BLaER1 (cell line): ENCODE results near the gene ACOT7.

Experiments
- H3K27ac ChIP-seq: shearing (Covaris generic); formaldehyde crosslinking; 2 replicates; pipeline ENCODE4 v1.8.1; 2022
- H3K27me3 ChIP-seq: shearing (Covaris generic); formaldehyde crosslinking; 2 replicates; pipeline ENCODE4 v1.8.1; 2022
- H3K36me3 ChIP-seq: shearing (Covaris generic); formaldehyde crosslinking; 2 replicates; pipeline ENCODE4 v1.8.1; 2022
- H3K4me1 ChIP-seq: shearing (Covaris generic); formaldehyde crosslinking; 2 replicates; pipeline ENCODE4 v1.8.1; 2022
- H3K4me2 ChIP-seq: shearing (Covaris generic); formaldehyde crosslinking; 2 replicates; pipeline ENCODE4 v1.8.1; 2022
- H3K4me3 ChIP-seq: shearing (Covaris generic); formaldehyde crosslinking; 2 replicates; pipeline ENCODE4 v1.8.1; 2022
- H3K9ac ChIP-seq: shearing (Covaris generic); formaldehyde crosslinking; 2 replicates; pipeline ENCODE4 v1.8.1; 2022
- H3K9me3 ChIP-seq: shearing (Covaris generic); formaldehyde crosslinking; 2 replicates; pipeline ENCODE4 v1.8.1; 2022
- H4K20me1 ChIP-seq: shearing (Covaris generic); formaldehyde crosslinking; 2 replicates; pipeline ENCODE4 v1.8.1; 2022
- Cebpa-rat ChIP-seq: shearing (Covaris generic); IDR thresholded peaks from 2 replicates; pipeline ENCODE4 v1.8.1; 2022

ACOT7 gene

DNA sequence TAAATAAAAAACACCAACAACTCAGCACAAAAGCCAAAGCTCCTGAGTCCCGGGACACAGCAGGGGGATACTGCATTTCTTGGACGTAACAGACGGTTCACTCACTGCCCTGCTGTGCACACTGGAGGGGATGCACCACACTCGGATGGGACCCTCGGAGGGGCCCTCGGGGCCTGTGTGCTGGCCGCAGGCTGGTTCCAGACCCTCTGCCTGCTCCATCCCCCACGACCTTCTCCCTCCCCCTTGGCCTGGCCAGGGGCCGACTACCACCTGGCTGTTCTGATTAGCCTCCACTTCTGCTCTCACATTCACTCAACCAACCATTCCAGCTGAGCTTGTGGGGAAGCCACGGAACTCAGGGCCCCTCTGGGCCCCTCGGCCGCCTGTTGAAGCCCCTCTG lies 64.9 kb downstream of the ACOT7 start:
- Histone ChIP-seq H3K9me3 (no peaks in the 10 kb centered on the region), H3K36me3 (peaks cover 85% of the 10 kb centered on the region), H3K4me2 (no peak overlapping the region), H3K4me1 (peaks cover 22% of the 10 kb centered on the region; the same call in 1 of the 2 replicates), H4K20me1 (no peaks in the 10 kb centered on the region; the same call in 1 of the 2 replicates), H3K9ac (no peak overlapping the region), H3K4me3 (no peak overlapping the region), H3K27ac (no peak overlapping the region), H3K27me3 (no peaks in the 10 kb centered on the region)
- TF ChIP-seq Cebpa-rat, result no peak

DNA sequence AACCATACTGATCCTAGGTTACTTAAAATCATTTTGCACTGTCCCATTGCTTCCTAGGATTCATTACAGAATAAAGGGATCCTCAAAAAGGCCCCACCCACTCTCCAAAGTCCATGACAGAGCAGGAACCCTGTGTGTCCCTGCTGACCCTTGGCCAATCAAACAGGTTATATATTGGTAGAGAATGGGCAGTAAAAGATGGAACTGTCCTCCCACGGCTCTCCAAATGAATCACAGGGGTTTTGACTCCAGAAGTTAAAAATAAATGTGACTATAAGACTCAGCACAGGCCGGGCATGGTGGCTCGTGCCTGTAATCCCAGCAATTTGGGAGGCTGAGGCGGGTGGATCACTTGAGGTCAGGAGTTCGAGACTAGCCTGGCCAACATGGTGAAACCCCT lies 65.5 kb downstream of the ACOT7 start:
- Histone ChIP-seq H3K4me2 (no peak overlapping the region), H3K4me1 (peaks cover 22% of the 10 kb centered on the region; the same call in 1 of the 2 replicates), H3K9me3 (no peaks in the 10 kb centered on the region), H3K36me3 (peaks cover 84% of the 10 kb centered on the region), H3K27me3 (no peaks in the 10 kb centered on the region), H4K20me1 (no peaks in the 10 kb centered on the region; the same call in 1 of the 2 replicates), H3K4me3 (no peak overlapping the region), H3K27ac (no peak overlapping the region), H3K9ac (no peak overlapping the region)
- no peak for TF ChIP-seq Cebpa-rat

DNA sequence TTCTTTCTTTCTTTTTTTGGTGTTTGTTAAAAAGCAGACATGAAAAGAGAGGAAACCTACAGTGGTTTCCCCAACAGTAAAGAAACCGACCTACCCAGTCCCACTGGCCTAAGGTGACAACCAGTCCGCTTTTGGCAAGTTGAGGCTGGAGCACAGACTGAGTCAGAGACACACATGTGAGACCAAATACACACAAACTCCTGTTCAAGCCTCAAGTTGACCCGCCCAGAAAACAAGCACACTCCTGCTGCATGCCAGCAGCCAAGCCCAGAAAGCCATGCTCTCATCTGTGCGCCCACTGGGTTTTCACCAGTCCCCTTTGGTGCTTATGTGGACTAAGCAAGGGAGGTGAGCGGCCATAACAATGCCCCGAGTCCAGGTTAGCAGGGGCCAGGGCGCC lies 68.1 kb downstream of the ACOT7 start:
- H3K4me1 ChIP-seq, result peaks cover 30% of the 10 kb centered on the region; the same call in 1 of the 2 replicates
- H3K4me3 ChIP-seq, result no peak overlapping the region
- H3K36me3 ChIP-seq, result peaks cover 75% of the 10 kb centered on the region
- peak overlapping the region; percentile 19; the same call in 1 of the 2 replicates for H3K9ac ChIP-seq
- no peak for TF ChIP-seq Cebpa-rat
- H3K27me3 ChIP-seq, result no peaks in the 10 kb centered on the region
- no peak overlapping the region for H3K27ac ChIP-seq
- no peaks in the 10 kb centered on the region; the same call in 1 of the 2 replicates for H4K20me1 ChIP-seq
- no peaks in the 10 kb centered on the region for H3K9me3 ChIP-seq
- H3K4me2 ChIP-seq, result no peak overlapping the region

DNA sequence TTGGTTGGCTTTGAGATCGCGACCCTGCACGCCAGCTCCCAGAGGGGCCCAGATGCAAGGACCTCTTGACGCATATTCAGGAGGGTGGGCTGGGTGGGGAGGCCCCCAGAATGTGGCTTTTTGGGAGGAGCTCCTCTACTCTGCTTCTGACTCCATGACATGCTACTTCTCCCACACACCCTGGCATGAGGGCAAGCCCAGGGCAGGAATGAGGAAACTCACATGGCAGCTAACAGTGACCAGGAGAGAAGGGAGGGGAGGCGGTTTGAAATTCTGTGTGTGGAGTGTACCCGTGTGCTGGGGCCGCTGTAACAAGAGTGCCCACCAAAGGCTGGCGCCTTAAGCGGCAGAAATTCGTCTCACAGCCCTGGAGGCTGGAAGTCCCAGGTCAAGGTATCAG lies 71.4 kb downstream of the ACOT7 start:
- no peaks in the 10 kb centered on the region for H3K27me3 ChIP-seq
- H3K36me3 ChIP-seq, result peaks cover 78% of the 10 kb centered on the region
- TF ChIP-seq Cebpa-rat, result no peak
- H3K27ac ChIP-seq, result no peak overlapping the region
- H3K9me3 ChIP-seq, result no peaks in the 10 kb centered on the region
- H3K4me3 ChIP-seq, result no peak overlapping the region
- H3K4me2 ChIP-seq, result peak overlapping the region; percentile 40; the same call in 1 of the 2 replicates
- no peak overlapping the region for H3K9ac ChIP-seq
- H4K20me1 ChIP-seq, result no peaks in the 10 kb centered on the region; the same call in 1 of the 2 replicates
- H3K4me1 ChIP-seq, result peaks cover 15% of the 10 kb centered on the region; the same call in 1 of the 2 replicates

DNA sequence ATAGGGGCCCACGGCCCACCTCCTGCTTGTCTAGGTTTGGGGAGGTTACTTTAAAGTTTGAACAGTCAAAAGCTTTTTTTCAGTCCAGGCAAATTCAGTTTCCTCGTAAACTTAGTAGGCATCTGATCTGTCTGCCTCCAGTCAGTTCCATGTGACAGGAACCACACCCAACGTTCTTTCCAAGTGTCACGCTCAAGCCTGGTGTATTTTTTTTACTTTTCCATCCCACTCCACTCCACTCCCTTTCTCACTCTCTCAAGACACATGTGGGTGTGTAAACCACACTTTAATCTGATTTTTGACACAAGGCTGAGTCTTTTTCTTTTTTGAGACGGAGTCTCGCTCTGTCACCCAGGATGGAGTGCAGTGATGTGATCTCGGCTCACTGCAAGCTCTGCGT lies 72.4 kb downstream of the ACOT7 start:
- TF ChIP-seq Cebpa-rat, result no peak

DNA sequence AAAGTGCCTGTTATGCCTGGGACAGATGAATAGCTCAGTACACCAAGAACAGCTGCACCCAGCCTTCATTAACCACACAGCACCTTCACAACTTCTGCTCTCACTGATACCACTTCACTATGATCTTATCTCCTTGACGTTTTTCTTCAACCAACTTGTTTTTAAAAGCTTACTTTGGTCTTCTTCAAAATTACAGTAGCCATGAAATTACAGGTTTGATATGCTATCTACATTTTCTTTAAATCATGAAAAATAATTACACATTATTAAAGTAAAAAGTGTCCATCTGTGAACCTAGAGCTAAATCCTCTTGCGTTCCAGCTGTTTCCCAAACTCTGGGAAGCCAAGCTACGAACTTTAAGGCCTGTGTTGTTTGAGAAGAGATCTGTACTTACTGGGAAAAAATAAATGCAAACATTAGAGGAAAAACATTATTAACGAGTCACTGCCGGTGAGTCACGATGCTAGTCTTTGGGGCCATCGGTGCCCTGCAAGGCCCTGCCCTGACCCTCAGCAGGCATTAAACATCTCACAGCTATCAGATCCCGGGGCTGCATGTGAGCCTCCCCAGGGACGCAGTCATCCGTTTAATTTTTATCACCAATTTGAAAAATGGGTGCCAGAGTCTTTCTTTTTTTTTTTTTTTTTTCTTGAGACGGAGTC lies 76.3 kb downstream of the ACOT7 start:
- H3K9ac ChIP-seq, result no peak overlapping the region
- no peak overlapping the region for H3K4me2 ChIP-seq
- TF ChIP-seq Cebpa-rat, result no peak
- H3K36me3 ChIP-seq, result peaks cover 78% of the 10 kb centered on the region
- no peak overlapping the region for H3K27ac ChIP-seq
- H3K4me3 ChIP-seq, result no peak overlapping the region
- H4K20me1 ChIP-seq, result no peaks in the 10 kb centered on the region
- H3K9me3 ChIP-seq, result no peaks in the 10 kb centered on the region
- H3K27me3 ChIP-seq, result no peaks in the 10 kb centered on the region
- peaks cover 7% of the 10 kb centered on the region; the same call in 1 of the 2 replicates for H3K4me1 ChIP-seq

More for the DNA sequence above, 72.4 kb downstream of the ACOT7 start:
- Histone ChIP-seq H3K27me3 (no peaks in the 10 kb centered on the region), H4K20me1 (no peaks in the 10 kb centered on the region; the same call in 1 of the 2 replicates), H3K36me3 (peaks cover 78% of the 10 kb centered on the region), H3K4me2 (no peak overlapping the region), H3K9me3 (no peaks in the 10 kb centered on the region), H3K9ac (no peak overlapping the region), H3K27ac (no peak overlapping the region), H3K4me1 (peaks cover 11% of the 10 kb centered on the region; the same call in 1 of the 2 replicates), H3K4me3 (no peak overlapping the region)

DNA sequence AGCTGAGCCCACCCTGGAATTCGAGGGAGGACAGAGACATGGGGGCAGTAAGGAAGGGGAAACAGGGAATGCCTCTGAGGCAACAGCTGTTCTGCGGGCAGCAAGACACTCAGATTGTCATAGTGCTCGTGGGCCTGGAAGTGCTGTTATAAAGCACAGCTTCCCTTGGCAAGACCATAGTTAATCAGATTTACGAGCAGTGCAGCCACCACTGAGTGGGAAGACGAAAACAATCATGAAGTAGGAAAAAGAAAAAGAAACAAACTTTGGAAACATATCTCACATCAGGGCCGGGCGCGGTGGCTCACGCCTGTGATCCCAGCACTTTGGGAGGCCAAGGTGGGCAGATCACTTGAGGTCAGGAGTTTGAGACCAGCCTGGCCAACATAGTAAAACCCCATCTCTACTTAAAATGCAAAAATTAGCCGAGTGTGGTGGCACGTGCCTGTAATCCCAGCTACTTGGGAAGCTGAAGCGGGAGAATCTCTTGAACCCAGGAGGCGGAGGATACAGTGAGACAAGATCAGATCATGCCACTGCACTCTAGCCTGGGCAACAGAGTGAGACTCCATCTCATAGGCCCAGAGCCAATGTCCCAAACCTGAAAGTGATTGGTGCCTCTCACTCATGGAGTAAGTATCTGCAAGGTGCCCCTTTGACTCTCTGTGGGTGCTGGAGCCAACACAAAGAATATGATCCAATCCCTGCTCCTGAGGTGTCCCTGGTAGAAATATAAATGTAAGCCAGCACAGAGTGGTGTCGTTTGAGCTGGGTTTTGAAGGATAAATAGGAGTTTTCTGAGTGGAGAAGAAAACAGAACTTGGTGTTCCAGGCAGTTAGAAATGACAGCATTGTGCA lies 77.1 kb downstream of the ACOT7 start:
- Histone ChIP-seq H3K27ac (no peak overlapping the region), H3K4me3 (no peak overlapping the region), H3K4me2 (no peak overlapping the region), H3K9ac (no peak overlapping the region), H4K20me1 (no peaks in the 10 kb centered on the region), H3K27me3 (no peaks in the 10 kb centered on the region), H3K36me3 (peaks cover 82% of the 10 kb centered on the region), H3K9me3 (no peaks in the 10 kb centered on the region), H3K4me1 (peaks cover under 1% of the 10 kb centered on the region; the same call in 1 of the 2 replicates)
- TF ChIP-seq Cebpa-rat, result no peak

DNA sequence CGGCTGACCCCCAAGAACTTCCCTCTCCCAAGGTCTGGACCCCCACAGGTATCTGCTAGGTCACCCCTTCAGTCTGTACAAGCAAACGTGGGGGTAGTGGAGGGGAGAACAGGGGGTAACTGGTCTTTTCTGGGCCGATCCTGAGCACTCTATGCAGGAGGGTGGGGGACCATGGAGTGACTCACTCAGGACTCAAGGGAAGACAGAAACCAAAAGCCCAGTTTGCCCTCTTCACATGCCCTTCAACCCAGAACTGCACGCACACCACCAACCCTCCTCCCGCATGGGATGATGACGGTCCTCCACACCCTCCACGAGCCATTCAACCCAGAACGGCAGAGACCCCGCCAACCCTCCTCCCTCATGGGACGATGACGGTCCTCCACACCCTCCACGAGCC lies 79.1 kb downstream of the ACOT7 start:
- Histone ChIP-seq H3K4me3 (no peak overlapping the region), H3K27ac (no peak overlapping the region), H3K9me3 (no peaks in the 10 kb centered on the region), H3K9ac (no peak overlapping the region), H4K20me1 (no peaks in the 10 kb centered on the region), H3K4me2 (no peak overlapping the region), H3K4me1 (no peaks in the 10 kb centered on the region), H3K27me3 (no peaks in the 10 kb centered on the region), H3K36me3 (peaks cover 72% of the 10 kb centered on the region)
- no peak for TF ChIP-seq Cebpa-rat

DNA sequence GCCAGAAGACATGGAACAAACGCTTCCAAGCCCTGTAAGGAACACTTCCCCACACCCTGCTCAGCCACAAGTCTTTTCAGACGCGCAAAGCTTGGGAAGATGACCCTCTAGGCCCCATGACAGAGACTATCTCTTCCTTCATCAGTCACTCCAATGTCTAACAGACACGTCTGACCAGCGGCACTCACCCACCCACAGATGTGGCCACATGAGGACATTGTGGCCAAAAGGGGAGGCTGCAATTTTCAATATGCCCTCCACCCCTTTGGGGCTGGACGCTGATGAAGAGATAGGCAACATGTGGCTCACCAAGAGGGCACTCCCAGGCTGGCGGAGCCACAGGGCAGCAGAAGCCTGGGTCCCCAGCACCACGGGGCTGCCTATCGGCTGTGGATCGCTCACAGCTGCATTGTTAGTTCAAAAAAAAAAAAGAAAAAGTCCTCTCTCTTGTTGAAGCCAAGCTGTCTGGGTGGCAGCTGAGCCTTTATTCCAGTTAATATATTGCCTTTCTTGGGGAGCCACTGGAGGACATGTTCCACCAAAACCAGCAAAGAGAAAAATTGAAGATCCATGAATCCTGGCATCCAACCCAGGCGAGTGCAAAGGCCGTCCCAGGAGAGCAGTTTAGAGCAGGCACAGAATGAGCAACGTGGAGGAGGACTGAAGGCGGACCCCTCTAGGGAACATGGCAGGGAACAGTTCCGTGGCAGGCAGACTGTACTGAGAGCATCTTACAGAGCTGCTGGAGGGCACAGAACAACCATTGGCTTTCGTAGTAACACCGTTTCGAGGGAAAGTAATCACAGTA lies 80.0 kb downstream of the ACOT7 start:
- TF ChIP-seq Cebpa-rat, result no peak
- Histone ChIP-seq H3K9me3 (peaks cover 6% of the 10 kb centered on the region), H3K9ac (no peak overlapping the region), H3K36me3 (peaks cover 70% of the 10 kb centered on the region), H3K4me1 (no peaks in the 10 kb centered on the region), H3K27me3 (no peaks in the 10 kb centered on the region), H3K4me2 (no peak overlapping the region), H4K20me1 (no peaks in the 10 kb centered on the region), H3K27ac (no peak overlapping the region), H3K4me3 (no peak overlapping the region)
